SK-N-SH (cell line): ENCODE data around the gene ETF1.

Experiments
- CTCF ChIP-seq: fragments of 200-600 bp; sonication (generic); IDR thresholded peaks from 2 replicates; pipeline ENCODE4 v1.6.1; 2017; ENCODE audit warnings: antibody characterized with exemption, mild to moderate bottlenecking, moderate library complexity
- GABPA ChIP-seq: IDR thresholded peaks from 2 replicates; pipeline ENCODE4 v1.4.0; 2012; ENCODE audit warnings: low read depth, mild to moderate bottlenecking
- MXI1 ChIP-seq: IDR thresholded peaks from 2 replicates; pipeline ENCODE4 v1.6.1; 2012; ENCODE audit warnings: mild to moderate bottlenecking, low read depth, low read length, improper control_type of control experiment
- RCOR1 ChIP-seq: fragments of 150-350 bp; IDR thresholded peaks from 2 replicates; pipeline ENCODE4 v1.6.1; 2017; ENCODE audit warnings: antibody characterized with exemption, low read length
- REST ChIP-seq: IDR thresholded peaks from 2 replicates; pipeline ENCODE4 v1.6.1; 2012; ENCODE audit warnings: mild to moderate bottlenecking, low read depth, low read length, moderate library complexity
- SMC3 ChIP-seq: IDR thresholded peaks from 2 replicates; pipeline ENCODE4 v1.6.1; 2012; ENCODE audit warnings: low read depth, low read length, improper control_type of control experiment

- no peak for TF ChIP-seq GABPA
- TF ChIP-seq CTCF: no peak
- no peak for TF ChIP-seq REST
- no peak for TF ChIP-seq MXI1
- TF ChIP-seq RCOR1: no peak
- TF ChIP-seq SMC3: no peak
These were observed 6.4 kb upstream of the ETF1 start for GRCh38 chr5:138549414-138549813.
